GM23248 (cell line): ENCODE measurements around the gene P2RX1.

ENCODE experiments used
- EZH2 ChIP-seq: fragments of 200-600 bp; sonication (generic); IDR thresholded peaks from 2 replicates; pipeline ENCODE4 v1.6.1; 2018; ENCODE audit warnings: antibody characterized with exemption, mild to moderate bottlenecking; ENCODE audit not compliant: insufficient read depth, poor library complexity, severe bottlenecking
- EZH2phosphoT487 ChIP-seq: fragments of 200-600 bp; sonication (generic); IDR thresholded peaks from 2 replicates; pipeline ENCODE4 v1.6.1; 2018; ENCODE audit warnings: antibody characterized with exemption, moderate library complexity, mild to moderate bottlenecking, low read depth; ENCODE audit not compliant: insufficient read depth

- TF ChIP-seq EZH2 (no peak), EZH2phosphoT487 (no peak)
Measured at GRCh38 chr17:3905017-3905520, 11.2 kb downstream of the P2RX1 start.
